ENCODE data around the gene HYOU1. TPM values are rescaled to one million over a fixed set of nuclear protein-coding genes. Genes with fewer than 3 reads are reported as not detected.

The HYOU1 gene
- total and polyA plus RNA-seq, 2 donors from 2014 or later, result 69.0 to 187 TPM

- intact Hi-C loops (cut with DNase I), result no loop called here
- peak overlapping the region; percentile 52 to 91 (median 78) for H3K4me3 ChIP-seq (ENCODE audit: low read length in 3 of 3)
- H3K27me3 ChIP-seq (ENCODE audit: control insufficient read depth, insufficient read depth, low read length), result no peaks in the 10 kb centered on the region
- no peak for TF ChIP-seq CTCF (IDR thresholded peaks at IDR 0.05; ENCODE audit: borderline replicate concordance, extremely low read depth, insufficient read depth)
- H3K27ac ChIP-seq (ENCODE audit: low read depth in 2 of 2, low read length in 2 of 2), result peak overlapping the region; percentile 36 to 69
- H3K36me3 ChIP-seq (ENCODE audit: control insufficient read depth in 2 of 3, insufficient read depth in 3 of 3, low read length in 3 of 3), result peaks cover 2 to 30% (median 23%) of the 10 kb centered on the region in 3 donors
- peak overlapping the region; percentile 1 to 89 (median 67) for H3K9ac ChIP-seq (ENCODE audit: low read length in 3 of 3)
- H3K4me1 ChIP-seq (ENCODE audit: control insufficient read depth in 2 of 3, insufficient read depth in 2 of 3, low read depth in 1 of 3, low read length in 3 of 3), result peaks cover 5 to 37% (median 35%) of the 10 kb centered on the region in 3 donors
- no peak for FAIRE-seq
- DNase-seq, result no peak
- no peaks in the 10 kb centered on the region for H3K9me3 ChIP-seq (ENCODE audit: control insufficient read depth in 2 of 3, insufficient read depth in 1 of 3, low read length in 3 of 3)
Measured at GRCh38 chr11:119029069-119029339, 28.0 kb downstream of the HYOU1 start.

GRCh38 chr11:119028346-119029068 is 28.5 kb downstream of the HYOU1 start:
- Histone ChIP-seq H3K4me1 (ENCODE audit: control insufficient read depth in 2 of 3, insufficient read depth in 2 of 3, low read depth in 1 of 3, low read length in 3 of 3) (peaks cover 5 to 42% (median 40%) of the 10 kb centered on the region in 3 donors), H3K36me3 (ENCODE audit: control insufficient read depth in 2 of 3, insufficient read depth in 3 of 3, low read length in 3 of 3) (peaks cover 2 to 35% (median 26%) of the 10 kb centered on the region in 3 donors), H3K9me3 (ENCODE audit: control insufficient read depth in 2 of 3, insufficient read depth in 1 of 3, low read length in 3 of 3) (no peaks in the 10 kb centered on the region), H3K4me3 (ENCODE audit: low read length in 3 of 3) (peak overlapping the region; percentile 52 to 91 (median 78)), H3K27ac (ENCODE audit: low read depth in 2 of 2, low read length in 2 of 2) (peak overlapping the region; percentile 36 to 69), H3K27me3 (ENCODE audit: control insufficient read depth, insufficient read depth, low read length) (no peaks in the 10 kb centered on the region), H3K9ac (ENCODE audit: low read length in 3 of 3) (peak overlapping the region in 2 of 3 donors; percentile 67 to 89)
- intact Hi-C loops (cut with DNase I), result no loop called here
- DNase-seq (peak in 2 of 5 donors; percentile 14 to 37), FAIRE-seq (no peak)
- TF ChIP-seq CTCF (IDR thresholded peaks at IDR 0.05; ENCODE audit: borderline replicate concordance, extremely low read depth, insufficient read depth), result no peak

- Histone ChIP-seq H3K9ac (ENCODE audit: low read length in 3 of 3) (peak overlapping the region in 1 of 3 donors; percentile 54), H3K9me3 (ENCODE audit: control insufficient read depth in 2 of 3, insufficient read depth in 1 of 3, low read length in 3 of 3) (no peaks in the 10 kb centered on the region), H3K36me3 (ENCODE audit: control insufficient read depth in 2 of 3, insufficient read depth in 3 of 3, low read length in 3 of 3) (peaks cover 5 to 41% (median 28%) of the 10 kb centered on the region in 3 donors), H3K27ac (ENCODE audit: low read depth in 2 of 2, low read length in 2 of 2) (no peak overlapping the region), H3K27me3 (ENCODE audit: control insufficient read depth, insufficient read depth, low read length) (no peaks in the 10 kb centered on the region), H3K4me3 (ENCODE audit: low read length in 3 of 3) (peak overlapping the region in 2 of 3 donors; percentile 78 to 91), H3K4me1 (ENCODE audit: control insufficient read depth in 2 of 3, insufficient read depth in 2 of 3, low read depth in 1 of 3, low read length in 3 of 3) (peaks cover 5 to 46% (median 44%) of the 10 kb centered on the region in 3 donors)
- DNase-seq, result no peak
- TF ChIP-seq CTCF (IDR thresholded peaks at IDR 0.05; ENCODE audit: borderline replicate concordance, extremely low read depth, insufficient read depth), result no peak
- FAIRE-seq, result no peak
- intact Hi-C loops (cut with DNase I), result no loop called here
Measured at GRCh38 chr11:119027561-119028345, 29.3 kb downstream of the HYOU1 start.
